Measurements from ENCODE around the gene MAN1C1. TPM values are rescaled to one million over a fixed set of nuclear protein-coding genes. Genes with fewer than 3 reads are reported as not detected.
"Not testable (repeated sequence)": the region's sequence is repeated elsewhere in the genome, so short reads cannot be mapped to it uniquely, and the experiment has no call there.

The MAN1C1 gene
- total RNA-seq, 1 experiment from 2014 or later, result 1.6 TPM

- no peak for DNase-seq (ENCODE audit: low read depth)
These were observed 32.8 kb upstream of the MAN1C1 start for GRCh38 chr1:25583519-25584370.

DNA sequence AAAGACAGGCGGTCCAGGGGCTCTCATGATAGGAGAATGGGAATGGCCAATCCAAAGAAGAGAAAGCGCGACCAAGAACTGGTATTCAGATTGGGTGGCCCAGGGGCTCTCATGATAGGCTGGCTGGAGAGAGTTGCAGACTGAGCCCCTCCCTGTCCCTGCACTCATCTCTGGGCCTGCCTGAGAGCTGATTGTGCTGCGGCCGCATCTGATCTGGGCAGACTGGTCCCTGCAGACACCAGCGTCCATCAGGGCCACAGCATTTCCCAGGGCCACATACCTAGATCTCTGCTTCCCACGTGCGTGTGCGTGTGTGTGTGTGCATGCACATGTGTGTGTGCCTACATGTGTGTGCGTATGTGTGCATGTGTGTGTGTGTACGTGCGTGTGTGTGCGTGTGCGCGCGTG, 30.4 kb upstream of the MAN1C1 start:
- no peak for DNase-seq (ENCODE audit: low read depth)

DNA sequence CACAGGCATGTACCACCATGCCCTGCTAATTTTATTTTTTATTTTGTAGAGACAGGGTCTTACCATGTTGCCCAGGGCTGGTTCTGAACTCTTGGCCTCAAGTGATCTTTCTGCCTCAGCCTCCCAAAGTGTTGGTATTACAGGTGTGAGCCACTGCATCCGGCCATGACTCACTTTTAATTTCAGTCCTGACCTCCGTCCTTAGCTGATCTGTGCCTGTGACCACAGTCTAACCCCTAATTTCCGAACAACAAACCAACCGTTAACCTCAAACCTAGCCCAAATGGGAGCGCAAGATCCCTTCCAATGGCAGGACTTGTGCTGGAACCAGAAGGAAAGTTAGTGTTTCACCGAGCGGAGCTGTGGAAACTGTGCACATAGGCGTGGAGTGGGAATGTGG, 29.3 kb upstream of the MAN1C1 start:
- no peak for DNase-seq (ENCODE audit: low read depth)

GRCh38 chr1:25588224-25588623, 28.4 kb upstream of the MAN1C1 start:
- not testable (repeated sequence) for DNase-seq (ENCODE audit: low read depth)

DNA sequence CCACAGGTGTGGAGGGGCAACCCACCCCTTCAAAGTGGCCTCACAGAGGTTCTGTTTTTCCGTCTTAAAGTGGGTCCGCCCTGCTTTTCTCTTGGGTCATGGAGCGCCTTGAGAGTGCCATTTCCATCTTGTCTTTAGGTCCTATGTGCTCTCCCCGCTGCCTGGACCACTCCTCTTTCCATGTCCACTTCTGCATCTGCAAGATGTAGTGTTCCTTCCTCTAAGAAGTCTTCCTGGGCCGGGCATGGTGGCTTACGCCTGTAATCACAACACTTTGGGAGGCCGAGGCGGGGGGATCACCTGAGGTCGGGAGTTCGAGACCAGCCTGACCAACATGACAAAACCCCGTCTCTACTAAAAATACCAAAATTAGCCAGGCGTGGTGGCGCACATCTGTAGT, 27.8 kb upstream of the MAN1C1 start:
- DNase-seq (ENCODE audit: low read depth), result not testable (repeated sequence)

DNA sequence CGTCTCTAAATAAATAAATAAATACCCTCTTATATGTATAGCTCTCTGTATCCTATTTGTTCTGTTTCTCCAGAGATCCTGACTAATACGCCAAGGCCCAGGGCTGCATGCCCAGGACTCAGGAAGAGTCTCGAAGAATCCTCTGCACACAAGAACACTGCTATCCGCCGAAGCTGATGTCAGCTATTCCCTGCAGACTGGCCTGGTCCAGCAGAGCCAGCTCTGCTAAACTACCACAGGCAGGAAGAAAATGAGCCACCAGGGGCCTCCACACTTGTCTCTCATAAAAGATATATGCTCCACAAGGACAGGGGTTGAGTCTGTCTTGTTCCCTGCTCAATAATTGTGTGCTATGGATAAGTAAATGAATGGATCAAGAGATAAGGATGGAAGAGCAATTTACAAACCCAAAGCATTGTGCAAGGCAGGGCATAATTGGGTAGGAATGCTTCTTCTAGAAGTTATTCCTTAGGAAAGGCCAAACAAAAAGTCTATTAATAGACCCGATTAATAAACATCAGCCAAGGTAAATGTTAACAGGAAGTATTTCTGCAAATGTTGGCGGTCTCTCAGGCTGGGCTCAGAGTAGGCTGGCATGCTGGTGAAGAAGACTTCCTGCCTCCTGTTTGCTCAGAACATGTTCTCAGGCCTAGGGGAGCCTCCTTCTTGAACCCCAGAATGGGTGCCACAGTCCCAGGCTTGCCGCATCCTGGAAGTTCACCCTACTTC, 26.3 kb upstream of the MAN1C1 start:
- no peak for DNase-seq (ENCODE audit: low read depth)

DNA sequence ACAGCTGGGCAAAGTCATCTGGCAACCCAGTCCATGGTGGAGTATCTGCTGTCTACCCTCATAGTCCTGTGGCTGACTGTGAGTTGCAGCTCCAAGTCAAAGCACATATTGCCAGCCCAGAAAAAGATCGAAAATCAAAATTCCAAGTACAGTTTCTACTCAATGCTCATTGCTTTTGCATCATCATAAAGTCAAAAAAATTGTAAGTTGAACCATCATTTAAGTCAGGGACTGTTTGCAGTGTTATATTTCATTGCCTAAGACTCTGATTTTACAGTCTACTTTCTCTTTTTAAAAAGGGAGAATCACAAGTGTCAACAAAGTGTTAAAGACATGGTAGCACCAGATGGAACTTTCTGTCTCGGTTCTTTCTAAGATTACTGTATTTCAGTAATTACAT, 22.7 kb upstream of the MAN1C1 start:
- no peak for DNase-seq (ENCODE audit: low read depth)

DNA sequence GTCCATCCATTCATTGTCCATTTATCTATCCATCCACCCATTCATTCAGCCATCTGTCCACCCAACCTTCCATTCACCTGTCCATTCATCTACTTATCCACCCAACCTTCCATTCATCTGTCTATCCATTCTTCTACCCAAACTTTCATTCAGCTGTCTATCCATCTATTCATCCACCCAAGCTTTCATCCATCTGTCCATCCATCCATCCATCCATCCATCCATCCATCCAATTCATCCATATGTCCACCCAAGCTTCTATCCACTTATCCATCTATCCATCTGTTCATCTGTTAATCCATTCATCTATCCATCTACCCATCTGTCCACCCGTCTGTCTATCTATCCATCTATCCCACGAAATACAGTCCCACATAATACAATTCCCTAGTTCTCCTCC, 21.6 kb upstream of the MAN1C1 start:
- no peak for DNase-seq (ENCODE audit: low read depth)

GRCh38 chr1:25596641-25597040, 19.9 kb upstream of the MAN1C1 start:
- not testable (repeated sequence) for DNase-seq (ENCODE audit: low read depth)

GRCh38 chr1:25598879-25599278, 17.7 kb upstream of the MAN1C1 start:
- DNase-seq (ENCODE audit: low read depth), result no peak

DNA sequence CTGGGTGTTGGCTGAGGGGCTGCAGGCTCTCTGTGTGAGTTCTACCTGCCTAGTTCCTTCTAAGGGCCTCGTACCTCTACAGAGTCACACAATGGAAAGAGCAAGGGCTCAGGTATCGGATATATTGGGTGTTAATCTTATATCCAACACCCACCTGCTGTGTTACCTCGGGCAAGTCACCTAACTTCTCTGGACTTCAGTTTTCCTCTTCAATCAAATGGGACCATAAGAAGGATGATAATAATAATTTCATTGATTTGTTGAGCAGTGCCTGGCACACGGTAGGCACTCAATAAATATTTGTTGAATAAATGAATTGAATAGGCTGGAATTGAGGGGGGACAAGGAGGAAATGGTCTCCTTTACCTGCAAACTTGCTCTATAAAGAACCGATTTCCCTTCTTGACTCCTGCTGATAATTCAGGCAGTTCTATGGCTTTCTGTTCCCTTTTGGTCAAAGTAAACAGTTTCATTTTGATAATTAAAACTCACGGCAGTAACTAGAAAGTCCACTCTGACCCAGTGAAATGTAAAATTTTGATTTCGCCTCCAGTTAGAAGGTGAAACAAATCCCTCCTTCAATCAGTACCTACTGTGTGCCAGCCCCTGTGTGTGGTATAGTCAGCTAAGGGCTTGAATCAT, 16.5 kb upstream of the MAN1C1 start:
- DNase-seq (ENCODE audit: low read depth), result no peak

DNA sequence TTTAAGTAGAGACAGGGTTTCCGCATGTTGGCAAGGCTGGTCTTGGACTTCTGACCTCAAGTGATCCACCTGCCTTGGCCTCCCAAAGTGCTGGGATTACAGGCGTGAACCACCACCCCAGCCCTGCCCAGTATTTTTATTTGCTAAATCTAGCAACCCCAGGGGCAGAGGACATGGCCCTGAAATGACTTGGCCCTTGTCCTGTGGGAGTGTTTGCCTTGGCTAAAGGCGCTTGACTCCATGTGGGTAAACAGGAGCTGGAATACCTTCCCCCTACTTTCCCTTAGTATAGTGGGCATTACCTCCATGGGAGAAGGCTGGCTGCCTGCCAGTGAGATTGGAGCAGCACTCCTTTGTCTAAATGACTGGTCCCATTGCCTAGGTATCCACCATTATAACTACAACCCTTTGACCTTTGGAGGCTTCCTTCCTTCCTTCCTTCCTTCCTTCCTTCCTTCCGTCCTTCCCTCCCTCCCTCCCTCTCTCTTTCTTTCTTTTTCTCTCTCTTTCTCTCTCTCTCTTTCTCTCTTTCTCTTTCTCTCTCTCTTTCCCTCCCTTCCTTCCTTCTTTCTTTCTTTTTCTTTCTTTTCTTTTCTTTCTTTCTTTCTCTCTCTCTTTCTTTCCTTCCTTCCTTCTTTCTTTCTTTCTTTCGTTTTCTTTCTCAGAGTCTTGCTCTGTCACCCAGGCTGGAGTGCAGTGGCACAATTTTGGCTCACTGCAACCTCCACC, 15.5 kb upstream of the MAN1C1 start:
- DNase-seq (ENCODE audit: low read depth), result not testable (repeated sequence)

DNA sequence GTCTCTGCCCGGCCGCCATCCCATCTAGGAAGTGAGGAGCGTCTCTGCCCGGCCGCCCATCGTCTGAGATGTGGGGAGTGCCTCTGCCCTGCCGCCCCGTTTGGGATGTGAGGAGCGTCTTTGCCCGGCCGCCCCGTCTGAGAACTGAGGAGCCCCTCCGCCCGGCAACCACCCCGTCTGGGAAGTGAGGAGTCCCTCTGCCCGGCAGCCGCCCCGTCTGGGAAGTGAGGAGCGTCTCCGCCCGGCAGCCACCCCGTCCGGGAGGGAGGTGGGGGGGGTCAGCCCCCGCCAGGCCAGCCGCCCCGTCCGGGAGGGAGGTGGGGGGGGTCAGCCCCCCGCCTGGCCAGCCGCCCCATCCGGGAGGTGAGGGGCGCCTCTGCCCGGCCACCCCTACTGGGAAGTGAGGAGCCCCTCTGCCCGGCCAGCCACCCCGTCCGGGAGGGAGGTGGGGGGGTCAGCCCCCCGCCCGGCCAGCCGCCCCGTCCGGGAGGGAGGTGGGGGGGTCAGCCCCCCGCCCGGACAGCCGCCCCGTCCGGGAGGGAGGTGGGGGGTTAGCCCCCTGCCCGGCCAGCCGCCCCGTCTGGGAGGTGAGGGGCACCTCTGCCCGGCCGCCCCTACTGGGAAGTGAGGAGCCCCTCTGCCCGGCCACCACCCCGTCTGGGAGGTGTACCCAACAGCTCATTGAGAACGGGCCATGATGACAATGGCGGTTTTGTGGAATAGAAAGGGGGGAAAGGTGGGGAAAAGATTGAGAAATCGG, 12.6 kb upstream of the MAN1C1 start:
- DNase-seq (ENCODE audit: low read depth), result not testable (repeated sequence)

- no peak for DNase-seq (ENCODE audit: low read depth)
These were observed 9.5 kb upstream of the MAN1C1 start for GRCh38 chr1:25607123-25607522.

DNA sequence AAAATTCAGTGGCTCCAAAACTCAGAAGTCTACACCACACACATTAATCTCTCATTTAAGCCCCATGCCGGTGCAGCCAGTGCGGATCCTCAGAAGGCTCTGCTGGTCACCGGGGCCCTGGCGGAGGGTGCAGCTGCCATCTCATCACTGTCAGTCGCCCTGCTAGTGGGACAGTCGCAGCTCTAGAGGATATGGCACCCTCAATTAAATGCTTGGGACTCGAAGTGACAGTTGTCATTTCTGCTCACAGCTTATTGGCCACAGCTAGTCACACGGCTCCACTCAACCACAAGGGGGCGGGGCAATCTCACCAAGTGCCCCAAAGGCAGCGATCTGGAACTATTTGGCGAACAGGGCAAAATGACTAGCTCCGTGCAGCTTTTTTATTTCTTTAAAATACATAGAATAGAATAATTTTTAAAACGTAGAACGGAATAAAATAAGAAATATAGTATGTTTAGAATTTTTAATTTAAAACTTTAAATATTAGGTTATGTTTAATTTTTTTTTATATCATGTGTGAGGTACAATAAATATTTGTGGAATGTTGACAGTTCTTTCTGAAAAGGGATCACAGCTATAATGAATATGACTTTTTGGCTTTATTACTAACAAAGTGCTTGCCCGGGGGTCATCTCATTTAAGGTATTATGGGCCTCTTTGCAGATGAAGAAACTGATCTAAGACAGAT, 8.0 kb upstream of the MAN1C1 start:
- peak; percentile 74 for DNase-seq (ENCODE audit: low read depth)

DNA sequence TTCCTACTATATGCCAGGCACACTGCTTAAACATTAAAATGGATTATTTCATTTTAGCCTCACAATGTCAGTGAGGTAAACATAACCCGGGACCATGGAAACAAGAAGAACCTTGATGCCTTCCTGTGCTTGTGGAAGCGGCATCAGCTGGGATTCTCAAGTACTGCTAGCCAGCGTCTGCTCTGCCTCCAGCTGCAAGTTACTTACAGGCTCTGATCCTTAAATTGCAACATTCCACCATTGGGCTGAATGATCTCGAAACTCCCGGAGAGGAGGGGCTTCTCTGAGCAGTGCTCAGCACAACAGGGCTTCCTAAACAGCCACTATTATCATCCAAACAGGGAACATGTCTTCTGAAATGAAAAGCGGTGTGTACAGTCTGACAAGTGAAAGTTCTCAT, 6.7 kb upstream of the MAN1C1 start:
- DNase-seq (ENCODE audit: low read depth), result no peak

DNA sequence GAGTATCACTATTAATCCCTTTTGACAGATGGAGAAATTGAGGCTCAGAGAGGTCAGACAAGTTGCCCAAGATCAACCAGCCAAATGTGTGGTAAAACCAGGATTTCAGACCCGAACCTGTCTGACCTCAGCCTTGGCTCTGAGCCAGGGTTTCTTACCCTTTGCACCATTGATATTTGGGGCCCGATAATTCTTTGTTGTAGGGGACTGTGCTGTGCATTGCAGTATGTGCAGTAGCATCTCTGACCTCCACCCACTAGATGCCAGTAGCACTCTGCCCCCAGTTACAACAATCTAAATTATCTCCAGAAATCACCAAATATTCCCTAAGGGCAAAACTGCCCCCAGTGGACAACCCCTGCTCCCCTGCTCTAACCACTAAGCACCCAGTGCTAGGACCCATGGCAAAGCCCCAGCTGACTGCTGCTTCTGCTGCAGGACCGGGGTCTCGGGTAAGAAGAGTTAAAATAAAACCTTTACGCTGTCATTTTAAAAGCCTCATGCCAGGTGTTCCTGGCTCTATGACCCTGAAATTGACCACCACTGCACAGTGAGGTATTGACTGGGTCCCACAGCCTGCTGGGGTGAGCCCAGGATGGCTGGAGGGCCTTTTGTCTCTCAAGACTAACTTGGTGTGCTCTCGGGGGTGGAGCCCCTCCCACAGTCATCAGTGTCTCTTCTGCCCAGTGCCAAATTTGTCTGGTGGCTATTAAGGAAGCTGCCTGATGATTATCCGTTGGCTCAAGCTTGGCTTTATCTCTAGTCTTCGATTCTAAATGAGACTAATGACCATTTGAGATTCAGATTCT, 5.6 kb upstream of the MAN1C1 start:
- peak; percentile 45 for DNase-seq (ENCODE audit: low read depth)

- DNase-seq (ENCODE audit: low read depth), result no peak
These were observed 4.7 kb upstream of the MAN1C1 start for GRCh38 chr1:25611843-25612242.

GRCh38 chr1:25612421-25612820, 4.2 kb upstream of the MAN1C1 start:
- DNase-seq (ENCODE audit: low read depth), result no peak

DNA sequence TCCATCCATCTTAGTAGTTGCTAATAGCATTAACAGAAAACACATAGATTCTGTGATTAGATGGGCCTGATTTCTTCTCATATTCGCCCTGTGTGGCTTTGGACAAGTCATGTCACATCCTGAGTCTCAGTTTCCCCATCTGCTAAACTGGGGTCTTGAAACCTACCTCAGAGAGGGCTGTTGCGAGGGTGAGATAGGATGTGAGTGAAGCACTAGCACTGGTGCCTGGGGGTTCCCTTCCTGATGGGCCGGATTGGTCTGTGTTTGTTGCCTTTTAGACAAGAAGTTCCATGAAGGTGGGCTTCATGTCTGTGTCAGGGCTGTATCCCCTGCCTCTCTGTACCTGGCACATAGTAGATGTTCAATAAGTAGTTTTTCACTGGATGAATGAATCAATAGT, 3.5 kb upstream of the MAN1C1 start:
- DNase-seq (ENCODE audit: low read depth), result no peak

All from RPMI7951 (cell line).